Pulmonary artery endothelial cell (primary cell): Measurements from ENCODE around the gene ZNF532. TPM values are rescaled to one million over a fixed set of nuclear protein-coding genes. Genes with fewer than 3 reads are reported as not detected.
"Not testable (repeated sequence)": the region's sequence is repeated elsewhere in the genome, so short reads cannot be mapped to it uniquely, and the experiment has no call there.

Experiments used
- DNase-seq: peaks from one replicate; pipeline ENCODE4 v3.0.0-alpha.2; 2011; ENCODE audit warnings: low read depth, low spot score
- total RNA-seq: library from RNA; depleted of rRNA; stranded (reverse); fragments of >200 nt; gene quantifications from 2 replicates; pipeline ENCODE4 v1.2.3, GENCODE V29; 2014

Gene ZNF532, protein sequence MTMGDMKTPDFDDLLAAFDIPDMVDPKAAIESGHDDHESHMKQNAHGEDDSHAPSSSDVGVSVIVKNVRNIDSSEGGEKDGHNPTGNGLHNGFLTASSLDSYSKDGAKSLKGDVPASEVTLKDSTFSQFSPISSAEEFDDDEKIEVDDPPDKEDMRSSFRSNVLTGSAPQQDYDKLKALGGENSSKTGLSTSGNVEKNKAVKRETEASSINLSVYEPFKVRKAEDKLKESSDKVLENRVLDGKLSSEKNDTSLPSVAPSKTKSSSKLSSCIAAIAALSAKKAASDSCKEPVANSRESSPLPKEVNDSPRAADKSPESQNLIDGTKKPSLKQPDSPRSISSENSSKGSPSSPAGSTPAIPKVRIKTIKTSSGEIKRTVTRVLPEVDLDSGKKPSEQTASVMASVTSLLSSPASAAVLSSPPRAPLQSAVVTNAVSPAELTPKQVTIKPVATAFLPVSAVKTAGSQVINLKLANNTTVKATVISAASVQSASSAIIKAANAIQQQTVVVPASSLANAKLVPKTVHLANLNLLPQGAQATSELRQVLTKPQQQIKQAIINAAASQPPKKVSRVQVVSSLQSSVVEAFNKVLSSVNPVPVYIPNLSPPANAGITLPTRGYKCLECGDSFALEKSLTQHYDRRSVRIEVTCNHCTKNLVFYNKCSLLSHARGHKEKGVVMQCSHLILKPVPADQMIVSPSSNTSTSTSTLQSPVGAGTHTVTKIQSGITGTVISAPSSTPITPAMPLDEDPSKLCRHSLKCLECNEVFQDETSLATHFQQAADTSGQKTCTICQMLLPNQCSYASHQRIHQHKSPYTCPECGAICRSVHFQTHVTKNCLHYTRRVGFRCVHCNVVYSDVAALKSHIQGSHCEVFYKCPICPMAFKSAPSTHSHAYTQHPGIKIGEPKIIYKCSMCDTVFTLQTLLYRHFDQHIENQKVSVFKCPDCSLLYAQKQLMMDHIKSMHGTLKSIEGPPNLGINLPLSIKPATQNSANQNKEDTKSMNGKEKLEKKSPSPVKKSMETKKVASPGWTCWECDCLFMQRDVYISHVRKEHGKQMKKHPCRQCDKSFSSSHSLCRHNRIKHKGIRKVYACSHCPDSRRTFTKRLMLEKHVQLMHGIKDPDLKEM (N-terminal part only)
- 31.0 and 44.0 TPM in 2 replicates for total RNA-seq

DNA sequence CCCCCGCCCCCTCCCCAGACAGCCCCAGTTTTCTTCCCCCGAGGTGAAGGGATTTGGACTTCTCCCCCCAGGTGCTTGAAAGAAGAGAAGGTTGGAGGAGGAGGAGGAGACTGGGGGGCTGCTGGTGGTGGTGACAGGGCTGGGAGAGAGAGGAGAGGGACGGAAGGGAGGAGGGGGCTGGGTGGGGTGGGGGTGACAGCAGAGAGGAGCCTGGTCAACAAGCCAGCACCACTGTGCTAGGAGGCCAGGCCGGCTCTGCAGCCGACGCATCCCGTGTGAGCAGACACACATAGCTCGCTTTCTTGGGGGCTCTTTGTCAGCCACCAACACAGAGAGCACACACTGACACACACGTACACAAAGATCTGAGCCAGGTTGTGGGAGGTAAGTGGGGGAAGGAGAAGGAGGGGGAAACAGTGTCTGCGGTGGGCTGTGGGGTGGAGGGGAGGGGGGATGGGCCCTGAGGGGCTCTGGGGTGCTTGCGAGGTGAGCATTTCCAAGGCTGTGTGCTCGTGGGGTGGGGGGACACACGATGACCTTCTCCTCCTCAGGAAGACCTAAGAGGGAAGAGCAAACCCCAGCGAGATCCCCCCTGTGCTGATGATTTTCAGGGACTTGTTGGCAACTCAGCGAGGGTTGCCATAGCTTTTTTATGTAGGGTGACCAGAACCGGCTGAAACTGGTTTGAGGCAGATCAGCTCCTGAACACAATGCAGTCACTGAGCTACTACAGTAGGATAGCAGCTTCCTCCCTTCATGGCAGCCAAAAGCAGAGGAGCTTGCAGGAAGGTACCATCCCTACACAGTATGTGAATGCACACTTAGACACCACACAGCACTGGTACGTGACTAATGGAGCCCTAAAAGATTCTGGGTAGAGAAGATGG lies at the start of gene ZNF532:
TSS of gene ZNF532 (plus strand) at position 732 of the 887 bp plus-strand sequence. CDS start 53,411 bp downstream, outside the sequence.
- no peak for DNase-seq

DNA sequence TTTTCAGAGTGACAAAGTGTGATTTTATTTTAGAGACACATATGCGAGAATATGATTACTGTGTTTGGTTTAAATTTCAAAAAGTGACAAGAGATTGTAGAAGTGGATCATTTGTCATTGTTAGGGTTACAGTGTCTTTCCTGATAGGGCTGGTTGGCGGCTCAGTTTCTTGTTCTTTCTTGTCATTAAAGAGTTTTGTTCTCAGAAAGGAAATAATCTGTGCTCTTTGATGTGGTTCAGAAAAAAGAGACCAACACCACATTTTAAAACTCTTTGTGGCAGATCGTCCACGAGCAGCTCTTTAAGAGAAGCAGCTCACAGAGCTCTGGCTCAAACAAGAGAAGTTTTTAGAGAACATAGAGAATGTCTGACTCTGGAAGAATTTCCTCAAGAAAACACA lies 45.6 kb upstream of the ZNF532 start:
- DNase-seq = no peak

DNA sequence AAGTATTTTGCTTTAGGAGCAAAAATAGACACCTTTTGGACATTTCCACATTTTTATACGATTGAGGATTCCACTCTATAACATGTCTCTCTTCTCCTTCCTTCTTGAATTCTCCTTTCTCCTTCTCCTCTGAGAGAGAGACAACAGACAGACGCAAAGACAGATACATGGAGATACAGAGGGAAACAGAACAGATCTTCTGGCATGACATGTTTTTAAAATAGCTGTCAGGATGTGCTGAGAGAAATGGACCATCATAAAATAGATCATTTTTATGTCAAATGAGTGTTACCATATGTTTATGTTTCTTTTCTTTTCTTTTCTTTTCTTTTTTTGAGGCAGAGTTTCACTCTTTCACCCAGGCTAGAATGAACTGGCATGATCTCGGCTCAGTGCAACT lies 44.4 kb upstream of the ZNF532 start:
- no peak for DNase-seq

DNA sequence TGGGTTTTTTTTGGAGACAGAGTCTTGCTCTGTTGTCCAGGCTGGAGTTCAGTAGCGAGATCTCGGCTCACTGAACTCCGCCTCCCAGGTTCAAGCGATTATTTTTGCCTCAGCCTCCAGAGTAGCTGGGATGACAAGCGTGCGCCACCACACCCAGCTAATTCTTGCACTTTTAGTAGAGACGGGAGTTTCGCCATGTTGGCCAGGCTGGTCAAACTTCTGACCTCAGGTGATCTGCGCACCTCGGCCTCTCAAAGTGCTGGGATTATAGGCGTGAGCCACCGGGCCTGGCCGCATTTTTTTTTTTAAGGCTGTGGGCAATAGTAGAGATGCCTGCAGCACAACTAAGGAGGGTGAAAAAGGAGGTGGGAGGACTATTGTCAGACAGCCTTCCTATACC lies 41.7 kb upstream of the ZNF532 start:
- DNase-seq = no peak

DNA sequence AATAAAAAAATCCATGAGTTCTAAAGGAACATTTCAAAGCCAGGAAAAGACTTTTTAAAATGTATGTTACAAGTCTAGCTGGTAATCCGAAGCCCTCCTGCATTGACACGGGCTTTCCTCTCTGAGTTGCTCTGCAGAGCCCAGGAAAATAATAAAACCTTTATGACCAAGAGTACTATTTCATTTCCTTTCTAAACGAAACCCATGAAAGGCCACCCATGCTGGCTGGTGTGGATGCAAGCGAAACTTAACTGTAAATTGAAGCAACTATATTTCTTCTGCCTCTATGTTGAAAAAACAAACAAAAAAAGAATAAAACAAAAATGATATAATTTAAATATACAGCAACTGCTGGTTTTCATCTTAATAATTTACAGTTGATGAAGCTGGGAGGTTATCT lies 41.3 kb upstream of the ZNF532 start:
- no peak for DNase-seq

DNA sequence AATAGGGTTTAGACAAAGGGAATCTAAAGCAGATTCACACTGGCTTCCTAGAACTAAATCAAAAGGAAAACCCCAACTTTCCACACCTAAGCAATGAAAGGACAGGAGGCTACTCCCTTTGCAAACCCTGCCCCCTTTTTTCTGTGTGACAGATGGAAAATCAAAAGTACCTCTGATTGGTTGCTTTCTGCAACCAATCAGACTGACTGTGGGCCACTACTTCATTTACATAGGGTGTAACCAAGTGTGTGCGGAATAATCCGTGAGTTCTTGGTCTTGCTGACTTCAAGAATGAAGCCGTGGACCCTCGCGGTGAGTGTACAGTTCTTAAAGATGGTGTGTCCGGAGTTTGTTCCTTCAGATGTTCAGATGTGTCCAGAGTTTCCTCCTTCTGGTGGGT lies 37.8 kb upstream of the ZNF532 start:
- DNase-seq = not testable (repeated sequence)

DNA sequence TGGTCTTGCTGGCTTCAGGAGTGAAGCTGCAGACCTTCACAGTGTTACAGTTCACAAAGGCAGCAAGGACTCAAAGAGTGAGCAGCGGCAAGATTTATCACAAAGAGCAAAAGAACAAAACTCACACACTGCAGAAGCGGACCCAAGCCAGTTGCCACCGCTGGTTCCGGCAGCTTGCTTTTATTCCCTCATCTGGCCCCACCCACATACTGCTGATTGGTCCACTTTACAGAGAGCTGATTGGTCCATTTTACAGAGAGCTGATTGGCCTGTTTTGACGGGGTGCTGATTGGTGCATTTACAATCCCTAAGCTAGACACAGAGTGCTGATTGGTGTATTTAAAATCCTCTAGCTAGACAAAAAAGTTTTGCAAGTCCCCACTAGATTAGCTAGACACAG lies 37.2 kb upstream of the ZNF532 start:
- DNase-seq = no peak

DNA sequence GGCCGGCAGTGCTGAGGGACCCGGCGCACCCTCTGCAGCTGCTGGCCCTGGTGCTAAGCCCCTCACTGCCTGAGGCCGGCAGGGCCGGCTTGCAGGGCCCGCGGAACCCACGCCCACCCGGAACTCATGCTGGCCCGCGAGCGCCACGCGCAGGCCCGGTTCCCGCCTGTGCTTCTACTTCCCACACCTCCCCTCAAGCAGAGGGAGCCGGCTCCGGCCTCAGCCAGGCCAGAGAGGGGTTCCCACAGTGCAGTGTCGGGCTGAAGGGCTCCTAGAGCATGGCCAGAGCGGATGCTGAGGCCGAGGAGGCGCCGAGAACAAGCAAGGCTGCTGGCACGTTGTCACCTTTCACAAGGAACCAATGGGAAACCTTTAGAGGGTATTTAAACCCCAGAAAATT lies 36.8 kb upstream of the ZNF532 start:
- no peak for DNase-seq

DNA sequence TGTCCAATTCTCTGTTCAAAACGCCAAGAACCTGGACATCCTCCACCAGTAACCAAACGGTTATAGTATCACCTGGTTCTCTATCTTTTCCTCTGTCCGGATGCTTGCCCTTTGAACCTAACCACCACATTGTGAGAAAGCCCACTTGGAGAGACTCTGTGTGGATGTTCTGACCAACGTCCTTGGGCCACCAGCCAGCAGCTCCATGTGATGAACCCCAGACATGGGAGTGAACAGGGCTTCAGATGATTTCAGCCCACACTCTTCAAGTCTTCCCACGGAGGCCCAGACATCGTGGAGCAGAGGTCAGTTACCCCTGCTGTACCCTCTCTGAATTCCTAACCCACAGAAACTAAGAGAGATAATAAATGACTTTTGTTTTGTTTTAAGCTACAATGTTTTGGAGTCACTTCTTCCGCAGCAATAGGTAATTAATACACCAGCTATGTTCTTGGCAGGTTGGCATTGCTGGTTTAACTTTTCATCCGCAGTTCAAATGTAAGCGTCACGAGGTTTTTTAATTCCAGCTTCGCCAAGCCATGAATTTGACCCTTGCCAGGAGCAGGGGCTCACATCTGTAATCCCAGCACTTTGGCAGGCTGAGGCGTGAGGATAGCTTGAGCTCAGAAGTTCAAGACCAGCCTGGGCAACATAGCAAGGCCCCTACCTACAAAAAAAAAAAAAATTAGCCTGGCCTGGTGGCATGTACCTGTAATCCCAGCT lies 36.1 kb upstream of the ZNF532 start:
- DNase-seq = no peak

DNA sequence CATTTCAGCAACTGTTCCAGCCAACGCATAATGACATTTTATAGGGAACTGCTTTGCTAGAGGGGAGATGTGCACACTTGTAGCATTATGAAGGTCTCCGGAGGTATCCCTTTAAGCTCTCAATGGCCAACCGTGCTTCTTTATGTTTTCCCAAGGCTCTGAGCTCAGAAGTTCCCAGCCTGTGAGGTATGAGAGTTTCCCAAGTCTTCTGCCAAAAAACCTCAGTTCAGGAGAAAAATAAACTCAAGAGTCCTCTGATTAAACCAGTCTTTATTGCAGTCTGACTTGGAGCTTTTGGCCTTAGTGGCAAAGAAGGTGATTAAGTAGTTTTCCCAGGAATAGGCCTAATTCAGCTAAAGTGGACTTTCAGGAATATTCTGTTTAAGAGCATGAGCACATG lies 35.4 kb upstream of the ZNF532 start:
- DNase-seq = no peak

DNA sequence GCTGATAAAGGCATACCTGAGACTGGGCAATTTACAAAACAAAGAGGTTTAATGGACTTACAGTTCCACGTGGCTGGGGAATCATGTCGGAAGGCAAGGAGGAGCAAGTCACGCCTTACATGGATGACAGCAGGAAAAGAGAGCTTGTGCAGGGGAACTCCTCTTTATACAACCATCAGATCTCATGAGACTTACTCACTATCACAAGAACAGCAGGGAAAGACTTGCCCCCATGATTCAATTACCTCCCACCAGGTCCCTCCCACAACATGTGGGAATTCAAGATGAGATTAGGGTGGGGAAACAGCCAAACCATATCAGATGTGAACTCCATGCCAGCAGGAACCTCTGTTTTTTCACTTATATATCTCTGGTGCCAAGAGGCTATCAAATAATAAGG lies 34.8 kb upstream of the ZNF532 start:
- DNase-seq = not testable (repeated sequence)

DNA sequence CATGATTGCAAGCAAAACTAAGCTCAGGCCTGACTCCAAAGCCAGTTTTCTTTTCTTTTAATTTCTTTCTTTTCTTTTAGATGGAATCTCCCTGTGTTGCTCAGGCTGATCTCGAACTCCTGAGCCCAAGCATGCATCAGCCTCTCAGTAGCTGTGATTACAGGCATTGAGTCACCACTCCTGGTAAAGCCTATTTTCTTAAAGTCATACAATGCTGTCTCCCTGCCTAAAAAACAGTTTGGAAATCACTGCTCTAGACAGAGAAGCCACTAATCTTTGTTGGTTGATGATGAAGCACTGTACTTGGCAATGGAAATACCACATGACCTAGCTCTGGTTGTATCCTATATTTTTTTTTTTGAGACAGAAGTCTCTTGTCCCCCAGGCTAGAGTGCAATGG lies 33.1 kb upstream of the ZNF532 start:
- no peak for DNase-seq

DNA sequence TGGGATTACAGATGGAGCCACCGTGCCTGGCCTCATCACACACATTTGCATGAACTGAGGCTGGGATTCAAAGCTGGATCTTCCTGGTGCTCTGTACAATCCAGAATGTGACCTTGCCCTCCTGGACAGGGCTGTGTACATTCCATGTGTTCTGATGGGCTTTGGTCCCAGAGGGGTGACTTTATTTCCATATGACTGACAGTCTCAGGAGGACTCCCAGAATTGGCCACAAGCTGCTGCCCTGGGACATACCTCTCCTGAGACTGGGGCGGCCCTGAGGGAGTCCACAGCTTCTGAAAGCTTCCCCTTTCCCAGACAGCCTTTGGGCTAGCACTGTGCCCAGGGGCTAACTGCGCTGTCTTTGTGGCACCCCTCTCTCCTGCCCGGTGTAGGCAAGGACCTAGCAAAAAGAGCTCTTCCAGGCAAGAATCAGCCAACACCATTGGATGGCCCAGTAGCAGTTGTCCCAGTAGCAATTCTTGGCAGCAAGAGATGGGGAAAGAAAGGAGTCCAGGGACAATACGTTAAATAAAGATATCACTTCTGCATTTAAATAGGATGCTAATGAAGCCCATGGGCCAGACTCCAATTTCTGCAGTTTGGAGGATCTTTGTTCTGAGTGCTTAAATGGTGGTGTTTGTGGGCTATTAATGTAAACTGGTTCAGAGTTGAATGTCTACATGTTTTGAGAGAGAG lies 26.4 kb upstream of the ZNF532 start:
- no peak for DNase-seq

DNA sequence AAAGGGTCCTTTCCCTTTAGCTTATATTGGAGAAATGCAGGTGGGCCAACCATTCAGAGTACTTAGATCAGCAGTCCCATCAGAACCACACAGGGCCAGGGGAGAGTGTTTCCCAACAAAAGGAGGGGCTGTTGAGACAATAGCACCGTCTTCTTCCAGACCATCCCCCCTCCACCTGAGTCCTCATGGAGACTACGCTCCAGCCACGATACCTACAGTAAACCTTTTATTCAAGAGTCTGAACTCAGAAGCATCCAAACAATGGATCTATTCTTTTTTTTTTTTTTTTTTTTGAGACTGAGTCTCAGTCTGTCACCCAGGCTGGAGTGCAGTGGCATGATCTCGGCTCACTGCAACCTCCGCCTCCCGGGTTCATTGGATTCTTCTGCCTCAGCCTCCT lies 25.7 kb upstream of the ZNF532 start:
- DNase-seq = no peak

DNA sequence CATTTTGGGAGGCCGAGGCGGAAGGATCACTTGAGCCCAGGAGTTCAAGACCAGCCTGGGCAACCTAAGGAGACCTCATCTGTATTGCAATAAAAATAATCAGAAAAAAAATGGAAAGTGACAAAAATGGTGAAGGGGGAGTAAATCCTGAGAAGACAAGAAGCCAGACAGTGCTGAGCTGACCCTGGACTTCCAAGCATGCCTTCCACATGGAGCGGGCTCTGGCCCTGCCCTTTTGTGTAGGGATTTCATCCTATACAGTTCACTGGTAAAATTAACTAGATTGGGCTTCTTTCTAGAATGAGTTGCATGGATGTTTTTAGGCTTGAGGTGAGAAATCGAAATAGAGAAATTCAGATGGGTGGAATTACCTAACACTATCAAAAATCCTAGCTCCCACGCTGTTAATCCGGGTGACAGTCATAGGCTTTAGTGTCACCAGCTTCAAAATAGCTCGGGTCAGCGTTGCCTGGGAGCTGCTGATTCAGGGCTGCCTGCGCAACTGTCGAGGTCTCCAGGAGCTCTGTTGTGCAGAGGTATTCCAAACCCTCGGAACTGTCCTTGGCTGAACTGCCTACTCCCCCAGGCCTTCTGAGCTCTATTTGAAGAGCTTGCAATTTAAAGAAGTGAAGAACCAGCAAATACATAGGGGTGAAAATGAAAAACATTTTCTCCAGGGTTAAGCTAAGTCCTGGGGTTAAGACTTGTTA lies 21.5 kb upstream of the ZNF532 start:
- DNase-seq = no peak

DNA sequence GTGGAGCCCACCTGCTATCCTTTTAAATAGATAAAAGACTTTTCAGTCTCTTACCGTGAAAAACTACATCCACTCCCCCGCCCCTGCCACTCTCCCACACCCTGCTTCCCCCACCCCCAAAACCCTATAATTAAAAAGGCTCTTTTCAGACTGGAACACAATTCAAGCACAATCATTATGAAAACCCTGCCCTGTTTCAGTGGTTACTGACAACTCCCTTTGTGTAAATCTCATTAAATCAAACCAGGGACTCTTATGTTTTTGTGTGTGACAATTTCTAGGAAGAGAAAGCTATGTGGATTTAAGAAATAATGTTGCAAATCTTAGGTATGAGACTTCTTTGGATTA lies 21.0 kb upstream of the ZNF532 start:
- no peak for DNase-seq

DNA sequence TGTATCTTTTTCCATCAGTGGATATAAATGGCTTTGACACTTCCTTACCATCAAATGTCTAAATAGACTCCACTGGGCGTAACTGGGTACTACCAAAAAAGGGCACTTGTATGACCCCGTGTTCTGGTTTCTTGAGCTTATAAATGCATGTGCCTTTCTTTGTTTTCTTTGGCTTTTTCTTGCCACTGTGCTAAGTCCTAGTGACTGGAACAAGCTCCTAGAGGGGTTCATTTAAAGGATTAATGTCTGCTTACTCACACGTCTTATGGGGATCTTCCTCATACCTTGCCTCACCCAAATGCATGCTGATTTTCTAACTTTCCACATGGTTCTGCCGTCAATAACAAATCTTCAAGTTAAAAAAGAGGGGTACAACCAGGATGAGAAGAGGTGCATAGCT lies 19.8 kb upstream of the ZNF532 start:
- no peak for DNase-seq

DNA sequence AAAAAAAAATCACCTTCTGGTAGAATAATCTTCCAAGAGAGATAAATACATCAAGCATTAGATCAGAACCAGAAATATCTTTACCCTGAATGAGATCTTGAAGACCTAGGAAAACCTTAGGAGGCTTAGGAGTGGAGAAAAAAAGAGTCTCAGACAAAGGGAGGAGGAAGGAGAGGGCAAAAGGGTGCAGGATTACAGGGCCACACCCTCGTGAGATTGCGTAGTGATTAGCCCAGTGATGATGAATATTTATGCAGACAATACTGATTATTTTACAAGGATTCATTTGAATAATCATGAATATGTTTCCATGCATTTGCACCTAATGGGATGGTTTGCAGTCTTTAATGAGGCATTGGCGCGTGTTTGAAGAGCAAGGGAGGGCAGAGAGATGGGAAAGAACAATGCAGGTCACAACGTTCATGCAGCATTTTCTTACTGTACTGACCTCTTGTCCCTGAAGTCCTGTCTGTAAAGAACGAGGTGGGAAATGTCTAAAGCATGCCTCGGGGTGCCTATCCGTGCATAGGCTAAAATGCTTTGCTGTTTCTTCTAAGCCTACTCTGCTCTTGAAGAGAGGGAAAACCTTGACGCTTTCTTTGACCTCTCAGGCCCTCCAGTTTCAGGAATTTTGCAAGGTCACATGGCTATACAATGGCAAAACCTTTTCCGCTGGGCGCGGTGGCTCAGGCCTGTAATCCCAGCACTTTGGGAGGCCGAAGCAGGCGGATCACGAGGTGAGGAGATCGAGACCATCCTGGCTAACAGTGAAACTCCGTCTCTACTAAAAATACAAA lies 18.6 kb upstream of the ZNF532 start:
- no peak for DNase-seq
